ENCODE results near the gene CELF4. TPM values are rescaled to one million over a fixed set of nuclear protein-coding genes. Genes with fewer than 3 reads are reported as not detected.

Gene CELF4
- total RNA-seq, 1 donor from 2014 or later: not detected

DNA sequence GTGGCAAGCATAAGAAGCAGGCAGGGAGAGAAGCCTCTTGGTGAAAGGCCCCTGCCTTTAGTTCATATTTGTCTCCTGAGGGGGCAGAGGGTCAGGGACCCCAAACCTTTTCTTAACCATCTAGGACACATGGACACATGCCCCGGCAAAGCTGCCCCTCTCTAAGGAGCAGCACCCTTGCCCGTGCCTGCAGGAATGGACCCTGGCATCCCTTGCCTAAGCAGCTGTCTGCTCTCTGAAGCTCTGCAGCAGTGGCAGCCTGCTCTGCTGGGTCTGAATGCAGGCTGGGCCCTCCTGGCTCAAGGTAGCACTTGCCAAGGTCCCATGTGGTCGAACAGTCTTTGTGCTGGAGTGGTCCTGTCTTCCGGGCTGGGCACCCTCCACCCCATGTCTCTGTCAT lies 174.4 kb downstream of the CELF4 start:
- no peak for DNase-seq (ENCODE audit: low read depth)
- Histone ChIP-seq H3K27me3 (ENCODE audit: control insufficient read depth, insufficient read depth, low read length) (peaks cover 11% of the 10 kb centered on the region), H3K36me3 (ENCODE audit: control insufficient read depth, insufficient read depth, low read length) (no peaks in the 10 kb centered on the region), H3K4me3 (ENCODE audit: low read depth, low read length) (no peak overlapping the region)
- TF ChIP-seq, protein P1, sequence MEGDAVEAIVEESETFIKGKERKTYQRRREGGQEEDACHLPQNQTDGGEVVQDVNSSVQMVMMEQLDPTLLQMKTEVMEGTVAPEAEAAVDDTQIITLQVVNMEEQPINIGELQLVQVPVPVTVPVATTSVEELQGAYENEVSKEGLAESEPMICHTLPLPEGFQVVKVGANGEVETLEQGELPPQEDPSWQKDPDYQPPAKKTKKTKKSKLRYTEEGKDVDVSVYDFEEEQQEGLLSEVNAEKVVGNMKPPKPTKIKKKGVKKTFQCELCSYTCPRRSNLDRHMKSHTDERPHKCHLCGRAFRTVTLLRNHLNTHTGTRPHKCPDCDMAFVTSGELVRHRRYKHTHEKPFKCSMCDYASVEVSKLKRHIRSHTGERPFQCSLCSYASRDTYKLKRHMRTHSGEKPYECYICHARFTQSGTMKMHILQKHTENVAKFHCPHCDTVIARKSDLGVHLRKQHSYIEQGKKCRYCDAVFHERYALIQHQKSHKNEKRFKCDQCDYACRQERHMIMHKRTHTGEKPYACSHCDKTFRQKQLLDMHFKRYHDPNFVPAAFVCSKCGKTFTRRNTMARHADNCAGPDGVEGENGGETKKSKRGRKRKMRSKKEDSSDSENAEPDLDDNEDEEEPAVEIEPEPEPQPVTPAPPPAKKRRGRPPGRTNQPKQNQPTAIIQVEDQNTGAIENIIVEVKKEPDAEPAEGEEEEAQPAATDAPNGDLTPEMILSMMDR (IDR thresholded peaks at IDR 0.05; ENCODE audit: insufficient read depth, low read length, poor library complexity, severe bottlenecking): no peak

DNA sequence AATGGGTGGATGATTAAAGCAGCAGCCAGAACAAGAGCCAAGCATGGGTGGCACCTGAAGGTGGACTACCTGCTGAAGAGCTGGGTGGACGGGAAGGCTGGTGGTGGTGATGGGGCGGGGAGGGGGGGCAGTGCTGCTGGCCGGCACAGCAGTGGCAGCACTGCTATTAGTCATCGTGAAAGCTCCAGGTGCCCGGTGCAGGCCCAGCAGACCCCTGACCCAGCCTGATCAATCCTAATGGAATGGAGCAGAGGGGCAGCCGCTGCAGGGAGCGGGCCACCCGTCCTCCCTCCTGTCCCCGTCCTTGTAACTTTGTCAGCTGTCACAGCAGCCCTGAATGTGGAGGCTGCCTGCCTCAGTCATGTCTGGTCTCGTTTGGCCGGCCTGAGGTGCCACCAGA lies 174.9 kb downstream of the CELF4 start:
- no peak overlapping the region for H3K4me3 ChIP-seq (ENCODE audit: low read depth, low read length)
- no peaks in the 10 kb centered on the region for H3K36me3 ChIP-seq (ENCODE audit: control insufficient read depth, insufficient read depth, low read length)
- H3K27me3 ChIP-seq (ENCODE audit: control insufficient read depth, insufficient read depth, low read length): peaks cover 11% of the 10 kb centered on the region
- DNase-seq (ENCODE audit: low read depth): no peak
- TF ChIP-seq, protein P1 (IDR thresholded peaks at IDR 0.05; ENCODE audit: insufficient read depth, low read length, poor library complexity, severe bottlenecking): no peak

DNA sequence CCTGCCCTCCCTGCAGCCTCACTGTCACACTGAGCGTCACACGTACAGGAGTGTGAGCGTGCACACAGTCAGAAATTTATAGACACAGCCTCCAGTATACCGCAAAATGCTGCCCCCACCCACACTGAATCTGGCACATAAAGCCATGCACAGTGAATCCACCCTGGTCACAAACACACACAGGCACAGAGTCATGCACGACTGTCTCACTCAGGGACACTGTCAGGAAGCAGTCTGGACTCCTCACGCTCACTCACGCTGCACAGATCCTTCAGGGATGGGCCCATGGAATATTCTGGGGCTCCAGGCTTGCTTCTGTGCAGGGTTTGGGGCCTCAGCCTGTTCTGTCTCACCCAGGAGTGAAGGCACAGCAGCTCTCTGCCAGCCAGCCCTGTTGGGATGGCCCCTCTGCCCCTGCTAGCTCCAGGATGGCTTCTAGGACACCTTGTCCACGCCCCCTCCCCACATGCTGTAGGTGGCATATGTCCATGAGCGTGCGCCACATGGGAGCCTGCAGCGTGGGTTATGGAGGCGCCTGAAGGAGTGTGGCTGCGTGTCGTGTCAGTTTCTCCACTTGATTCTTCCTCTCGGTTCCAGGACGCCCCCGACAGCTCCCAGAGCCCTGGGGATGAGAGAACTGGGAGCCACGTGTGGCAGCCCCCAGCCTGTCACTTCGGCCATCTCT lies 175.8 kb downstream of the CELF4 start:
- DNase-seq (ENCODE audit: low read depth): no peak
- Histone ChIP-seq H3K4me3 (ENCODE audit: low read depth, low read length) (no peak overlapping the region), H3K27me3 (ENCODE audit: control insufficient read depth, insufficient read depth, low read length) (peaks cover 11% of the 10 kb centered on the region), H3K36me3 (ENCODE audit: control insufficient read depth, insufficient read depth, low read length) (no peaks in the 10 kb centered on the region)
- TF ChIP-seq, protein P1 (IDR thresholded peaks at IDR 0.05; ENCODE audit: insufficient read depth, low read length, poor library complexity, severe bottlenecking): no peak

DNA sequence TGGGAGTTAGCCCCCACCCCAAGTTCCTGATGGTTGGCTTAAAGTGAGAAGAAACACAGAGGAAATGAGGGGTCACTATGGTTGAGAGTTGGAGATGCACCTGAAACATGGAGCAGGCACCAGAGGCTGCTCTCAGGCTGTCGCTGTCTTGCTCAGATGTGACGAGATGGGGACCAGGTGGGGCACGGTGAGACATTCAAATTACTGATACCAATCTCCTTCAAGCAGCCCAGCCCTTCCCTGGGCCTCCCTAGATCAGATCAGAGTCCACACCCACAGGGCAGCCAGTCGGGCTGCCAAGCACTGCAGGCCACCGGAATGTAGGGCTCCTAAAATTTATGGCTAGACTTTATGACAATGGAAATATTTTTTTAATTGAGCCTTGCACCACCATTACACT lies 176.6 kb downstream of the CELF4 start:
- H3K4me3 ChIP-seq (ENCODE audit: low read depth, low read length): no peak overlapping the region
- DNase-seq (ENCODE audit: low read depth): no peak
- peaks cover 14% of the 10 kb centered on the region for H3K27me3 ChIP-seq (ENCODE audit: control insufficient read depth, insufficient read depth, low read length)
- TF ChIP-seq, protein P1 (IDR thresholded peaks at IDR 0.05; ENCODE audit: insufficient read depth, low read length, poor library complexity, severe bottlenecking): no peak
- H3K36me3 ChIP-seq (ENCODE audit: control insufficient read depth, insufficient read depth, low read length): no peaks in the 10 kb centered on the region

DNA sequence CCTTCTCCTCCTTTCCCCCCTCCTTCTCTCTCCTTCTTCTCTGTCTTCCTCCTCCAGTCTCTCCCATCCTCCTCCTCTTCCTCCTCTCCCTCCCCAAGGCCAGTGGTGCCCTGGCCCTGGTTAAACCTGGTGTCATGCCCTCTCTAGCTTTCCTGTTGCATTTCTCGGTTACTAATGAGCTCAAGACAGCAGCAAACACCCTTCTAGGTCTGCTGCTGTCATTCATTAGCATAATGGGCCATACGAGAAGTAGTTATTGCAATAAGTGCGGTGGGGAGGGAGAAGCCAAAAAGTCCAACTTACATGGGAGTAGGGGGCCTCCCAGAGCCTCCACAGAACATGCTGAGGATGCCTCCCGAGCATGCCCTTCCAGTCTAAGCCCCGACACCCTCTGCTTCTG lies 177.2 kb downstream of the CELF4 start:
- no peak for DNase-seq (ENCODE audit: low read depth)
- Histone ChIP-seq H3K36me3 (ENCODE audit: control insufficient read depth, insufficient read depth, low read length) (no peaks in the 10 kb centered on the region), H3K4me3 (ENCODE audit: low read depth, low read length) (no peak overlapping the region), H3K27me3 (ENCODE audit: control insufficient read depth, insufficient read depth, low read length) (peaks cover 15% of the 10 kb centered on the region)
- TF ChIP-seq, protein P1 (IDR thresholded peaks at IDR 0.05; ENCODE audit: insufficient read depth, low read length, poor library complexity, severe bottlenecking): no peak

Data from kidney epithelial cell (primary cell).